ENCODE measurements around the gene DLK2. TPM values are rescaled to one million over a fixed set of nuclear protein-coding genes. Genes with fewer than 3 reads are reported as not detected.
"Not testable (repeated sequence)": the region's sequence is repeated elsewhere in the genome, so short reads cannot be mapped to it uniquely, and the experiment has no call there.

DLK2 gene
- total RNA-seq, 4 donors from 2014 or later: not detected

DNA sequence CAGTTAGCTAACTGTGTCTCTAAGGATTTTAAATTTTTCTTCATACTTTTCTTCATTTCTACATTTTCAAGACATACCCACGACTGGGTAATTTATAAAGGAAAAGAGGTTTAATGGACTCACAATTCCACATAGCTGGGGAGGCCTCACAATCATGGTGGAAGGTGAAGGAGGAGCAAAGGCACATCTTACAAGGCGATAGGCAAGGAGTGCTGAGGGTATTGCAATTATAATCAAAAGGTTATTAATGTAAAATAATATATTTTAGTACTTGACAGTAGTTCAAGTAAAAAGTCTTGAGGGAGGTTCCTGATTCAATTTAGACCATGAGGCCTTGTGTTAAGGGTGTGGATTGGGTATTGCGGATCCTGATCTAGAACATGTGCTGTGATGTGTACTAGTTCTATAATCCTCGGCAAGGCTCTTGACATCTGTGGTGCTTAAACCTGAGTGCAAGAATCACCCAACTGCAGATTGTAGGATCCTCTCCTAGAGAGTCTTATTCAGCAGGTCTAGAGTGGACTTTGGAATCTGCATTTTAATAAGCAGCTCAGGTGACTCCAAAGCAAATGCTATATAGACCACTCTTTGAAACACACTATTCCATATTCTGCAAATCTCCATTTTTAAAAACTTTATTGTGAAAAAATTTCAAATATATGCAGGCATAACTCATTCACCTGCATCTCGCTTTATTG is 35.2 kb downstream of the DLK2 start:
- Histone ChIP-seq H3K36me3 (no peaks in the 10 kb centered on the region), H3K4me3 (no peak overlapping the region), H3K9me3 (no peaks in the 10 kb centered on the region), H3K27ac (no peak overlapping the region), H3K4me1 (no peaks in the 10 kb centered on the region), H3K27me3 (no peaks in the 10 kb centered on the region)
- no peak for TF ChIP-seq POLR2A (IDR thresholded peaks at IDR 0.05)
- TF ChIP-seq, protein P1, sequence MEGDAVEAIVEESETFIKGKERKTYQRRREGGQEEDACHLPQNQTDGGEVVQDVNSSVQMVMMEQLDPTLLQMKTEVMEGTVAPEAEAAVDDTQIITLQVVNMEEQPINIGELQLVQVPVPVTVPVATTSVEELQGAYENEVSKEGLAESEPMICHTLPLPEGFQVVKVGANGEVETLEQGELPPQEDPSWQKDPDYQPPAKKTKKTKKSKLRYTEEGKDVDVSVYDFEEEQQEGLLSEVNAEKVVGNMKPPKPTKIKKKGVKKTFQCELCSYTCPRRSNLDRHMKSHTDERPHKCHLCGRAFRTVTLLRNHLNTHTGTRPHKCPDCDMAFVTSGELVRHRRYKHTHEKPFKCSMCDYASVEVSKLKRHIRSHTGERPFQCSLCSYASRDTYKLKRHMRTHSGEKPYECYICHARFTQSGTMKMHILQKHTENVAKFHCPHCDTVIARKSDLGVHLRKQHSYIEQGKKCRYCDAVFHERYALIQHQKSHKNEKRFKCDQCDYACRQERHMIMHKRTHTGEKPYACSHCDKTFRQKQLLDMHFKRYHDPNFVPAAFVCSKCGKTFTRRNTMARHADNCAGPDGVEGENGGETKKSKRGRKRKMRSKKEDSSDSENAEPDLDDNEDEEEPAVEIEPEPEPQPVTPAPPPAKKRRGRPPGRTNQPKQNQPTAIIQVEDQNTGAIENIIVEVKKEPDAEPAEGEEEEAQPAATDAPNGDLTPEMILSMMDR (IDR thresholded peaks at IDR 0.05): no peak
- DNase-seq: no peak

DNA sequence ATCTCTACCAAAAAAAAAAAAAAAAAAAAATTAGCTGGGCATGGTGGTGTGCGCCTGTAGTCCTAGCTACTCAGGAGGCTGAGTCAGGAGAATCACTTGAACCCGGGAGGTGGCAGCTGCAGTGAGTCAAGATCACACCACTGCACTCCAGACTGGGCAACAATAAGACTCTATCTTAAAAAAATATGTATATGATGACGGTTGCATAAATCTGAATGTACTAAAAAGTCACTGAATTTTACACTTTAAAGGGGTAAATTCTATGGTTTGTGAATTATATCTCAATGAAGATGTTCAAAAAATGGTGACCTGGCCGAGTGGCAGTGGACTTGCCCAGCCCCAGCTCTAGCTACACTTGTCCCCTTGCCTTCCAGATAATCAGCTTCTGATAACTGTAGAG is 38.4 kb downstream of the DLK2 start:
- H3K36me3 ChIP-seq: no peaks in the 10 kb centered on the region
- no peak overlapping the region for H3K27ac ChIP-seq
- DNase-seq: no peak
- TF ChIP-seq, protein P1 (IDR thresholded peaks at IDR 0.05): no peak
- no peak for TF ChIP-seq POLR2A (IDR thresholded peaks at IDR 0.05)
- H3K4me1 ChIP-seq: no peaks in the 10 kb centered on the region
- H3K4me3 ChIP-seq: no peak overlapping the region
- H3K27me3 ChIP-seq: no peaks in the 10 kb centered on the region
- H3K9me3 ChIP-seq: peaks cover 0 to 4% (median 0%) of the 10 kb centered on the region in 4 donors

DNA sequence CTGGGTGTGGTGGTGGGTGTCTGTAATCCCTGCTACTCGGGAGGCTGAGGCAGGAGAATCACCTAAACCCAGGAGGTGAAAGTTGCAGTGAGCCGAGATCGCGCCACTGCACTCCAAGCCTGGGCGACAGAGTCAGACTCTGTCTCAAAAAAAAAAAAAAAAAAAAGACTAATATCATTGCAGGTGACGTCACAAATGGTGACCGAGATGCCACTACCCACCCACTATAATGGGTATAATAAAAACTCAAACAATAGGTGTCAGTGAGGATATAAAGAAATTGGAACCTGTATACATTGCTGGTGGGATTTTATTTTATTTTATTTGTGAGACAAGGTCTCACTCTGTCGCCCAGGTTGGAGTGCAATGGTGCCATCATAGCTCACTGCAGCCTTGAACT is 40.1 kb downstream of the DLK2 start:
- H3K27ac ChIP-seq, H3K27me3 ChIP-seq, H3K36me3 ChIP-seq, H3K4me3 ChIP-seq, H3K4me1 ChIP-seq, H3K9me3 ChIP-seq, DNase-seq: not testable (repeated sequence)

DNA sequence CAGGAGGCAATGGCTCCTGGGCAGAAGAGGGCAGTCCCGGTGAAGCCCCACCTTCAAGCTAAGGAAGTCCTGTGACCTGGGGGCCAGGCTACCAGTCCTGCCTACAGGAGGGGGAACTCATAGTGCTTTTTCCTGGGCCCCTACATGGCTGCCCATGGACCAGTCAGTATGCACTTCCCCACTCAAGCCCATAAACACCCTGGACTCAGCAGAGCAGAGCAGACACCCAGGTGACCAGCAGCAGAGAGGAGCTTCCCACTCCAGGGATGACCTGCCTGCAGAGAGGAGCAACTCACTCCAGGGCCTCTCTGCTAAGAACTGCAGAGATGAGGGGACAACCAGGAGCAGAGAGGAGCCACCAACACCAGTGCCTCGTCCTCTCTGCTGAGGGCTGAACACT is 42.3 kb downstream of the DLK2 start:
- Histone ChIP-seq H3K27ac (no peak overlapping the region), H3K4me1 (no peaks in the 10 kb centered on the region), H3K36me3 (no peaks in the 10 kb centered on the region), H3K4me3 (no peak overlapping the region), H3K27me3 (no peaks in the 10 kb centered on the region), H3K9me3 (peaks cover 0 to 4% (median 0%) of the 10 kb centered on the region in 4 donors)
- TF ChIP-seq, protein P1 (IDR thresholded peaks at IDR 0.05): no peak
- no peak for TF ChIP-seq POLR2A (IDR thresholded peaks at IDR 0.05)
- DNase-seq: no peak

DNA sequence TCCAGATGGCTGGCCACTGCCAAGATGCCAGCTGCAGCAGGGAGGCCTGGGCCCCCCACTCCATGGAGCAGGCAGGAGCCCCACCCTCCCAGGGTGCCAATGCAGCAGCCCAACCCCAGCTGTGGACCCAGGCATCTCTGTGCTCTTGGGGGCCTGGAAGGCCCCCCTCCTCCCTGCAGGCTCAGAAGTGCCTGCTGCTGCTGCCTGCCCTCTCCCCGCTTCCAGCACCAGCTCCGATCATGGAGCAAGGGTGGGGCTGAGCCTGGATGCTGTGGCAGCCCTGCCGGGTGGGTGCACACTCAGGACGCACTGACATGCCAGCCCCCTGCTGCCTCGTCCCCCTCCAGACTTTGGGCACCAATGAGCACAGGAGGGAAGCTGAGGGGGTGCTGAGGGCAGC is 42.8 kb downstream of the DLK2 start:
- Histone ChIP-seq H3K27ac (no peak overlapping the region), H3K4me3 (no peak overlapping the region)
- TF ChIP-seq POLR2A (IDR thresholded peaks at IDR 0.05): no peak
- TF ChIP-seq, protein P1 (IDR thresholded peaks at IDR 0.05): no peak

DNA sequence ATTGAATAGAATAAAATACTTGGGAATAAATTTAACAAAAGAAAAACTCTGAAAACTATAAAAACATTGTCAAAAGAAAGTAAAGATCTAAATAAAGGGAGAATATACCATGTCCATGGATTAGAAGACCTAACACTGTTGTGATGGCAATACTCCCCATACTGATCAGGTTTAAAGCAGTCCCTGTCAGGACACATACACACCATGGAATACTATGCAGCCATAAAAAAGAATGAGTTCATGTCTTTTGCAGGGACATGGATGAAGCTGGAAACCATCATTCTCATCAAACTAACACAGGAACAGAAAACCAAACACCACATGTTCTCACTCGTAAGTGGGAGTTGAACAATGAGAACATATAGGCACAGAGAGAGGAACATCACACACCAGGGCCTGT is 44.6 kb downstream of the DLK2 start:
- H3K4me3 ChIP-seq, H3K9me3 ChIP-seq, DNase-seq, H3K36me3 ChIP-seq, H3K4me1 ChIP-seq, H3K27ac ChIP-seq, H3K27me3 ChIP-seq: not testable (repeated sequence)

More for the DNA sequence above, 42.8 kb downstream of the DLK2 start:
- H3K4me1 ChIP-seq: no peaks in the 10 kb centered on the region
- DNase-seq: no peak
- H3K36me3 ChIP-seq: no peaks in the 10 kb centered on the region
- H3K9me3 ChIP-seq: peaks cover 0 to 4% (median 0%) of the 10 kb centered on the region in 4 donors
- H3K27me3 ChIP-seq: no peaks in the 10 kb centered on the region

DNA sequence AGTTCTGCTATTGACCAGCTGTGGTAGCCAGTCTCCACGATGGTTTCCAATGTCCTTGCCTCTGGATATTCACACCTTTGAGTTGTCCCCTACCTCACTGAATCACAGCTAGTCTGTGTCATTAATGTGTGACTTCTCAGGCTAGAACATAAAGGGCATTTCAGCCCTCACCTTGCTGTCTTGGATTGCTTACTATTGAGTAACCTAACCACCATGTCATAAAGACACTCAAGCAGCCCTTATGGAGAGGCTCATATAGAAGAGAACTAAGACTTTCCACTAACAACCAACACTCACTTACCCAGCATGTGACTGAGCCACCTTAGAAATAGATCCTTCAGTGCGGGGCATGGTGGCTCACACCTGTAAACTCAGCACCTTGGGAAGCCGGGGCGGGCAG is 47.1 kb downstream of the DLK2 start:
- no peak for DNase-seq
- TF ChIP-seq POLR2A (IDR thresholded peaks at IDR 0.05): no peak
- TF ChIP-seq, protein P1 (IDR thresholded peaks at IDR 0.05): no peak
- Histone ChIP-seq H3K4me1 (no peaks in the 10 kb centered on the region), H3K36me3 (no peaks in the 10 kb centered on the region), H3K4me3 (no peak overlapping the region), H3K27me3 (no peaks in the 10 kb centered on the region), H3K9me3 (peaks cover 0 to 4% (median 0%) of the 10 kb centered on the region in 4 donors), H3K27ac (no peak overlapping the region)
